Measurements from ENCODE around the gene KRTAP5-5.
"Not testable (repeated sequence)": the region's sequence is repeated elsewhere in the genome, so short reads cannot be mapped to it uniquely, and the experiment has no call there.

KRTAP5-5 gene

GRCh38 chr11:1604181-1604580 lies 25.4 kb upstream of the KRTAP5-5 start:
- no peaks in the 10 kb centered on the region for H3K36me3 ChIP-seq (ENCODE audit: insufficient read depth, low read length)
- H3K4me1 ChIP-seq (ENCODE audit: insufficient read depth, low read length, severe bottlenecking) = peaks cover 4% of the 10 kb centered on the region
- TF ChIP-seq EZH2 (IDR thresholded peaks at IDR 0.05; ENCODE audit: borderline replicate concordance, low read length) (no peak), CTCF (IDR thresholded peaks at IDR 0.05; ENCODE audit: low read length) (no peak)
- H3F3A ChIP-seq (ENCODE audit: insufficient read depth, low read length) = no peaks in the 10 kb centered on the region
- H3K9ac ChIP-seq (ENCODE audit: low read length) = no peak overlapping the region
- no peaks in the 10 kb centered on the region for H3K9me2 ChIP-seq (ENCODE audit: low read depth, low read length)
- no peak overlapping the region for H3K4me2 ChIP-seq (ENCODE audit: low read length)
- H3K27me3 ChIP-seq (ENCODE audit: insufficient read depth, low read length) = no peaks in the 10 kb centered on the region
- H3K4me3 ChIP-seq (ENCODE audit: low read depth, low read length, poor library complexity, severe bottlenecking) = no peak overlapping the region
- H4K20me1 ChIP-seq (ENCODE audit: insufficient read depth, low read length) = no peaks in the 10 kb centered on the region
- no peak overlapping the region for H3K27ac ChIP-seq (ENCODE audit: low read depth, low read length, poor library complexity, severe bottlenecking)
- no peak overlapping the region for H2AFZ ChIP-seq (ENCODE audit: low read length)
- no peaks in the 10 kb centered on the region for H3K79me2 ChIP-seq (ENCODE audit: insufficient read depth, low read length)
- H3K9me3 ChIP-seq (ENCODE audit: low read length) = no peaks in the 10 kb centered on the region

- Histone ChIP-seq H2AFZ (ENCODE audit: low read length) (no peak overlapping the region), H3K9ac (ENCODE audit: low read length) (no peak overlapping the region), H3K9me3 (ENCODE audit: low read length) (no peaks in the 10 kb centered on the region), H3K9me2 (ENCODE audit: low read depth, low read length) (no peaks in the 10 kb centered on the region), H3F3A (ENCODE audit: insufficient read depth, low read length) (no peaks in the 10 kb centered on the region), H3K27ac (ENCODE audit: low read depth, low read length, poor library complexity, severe bottlenecking) (no peak overlapping the region), H3K36me3 (ENCODE audit: insufficient read depth, low read length) (no peaks in the 10 kb centered on the region), H3K4me2 (ENCODE audit: low read length) (no peak overlapping the region), H3K4me3 (ENCODE audit: low read depth, low read length, poor library complexity, severe bottlenecking) (no peak overlapping the region), H4K20me1 (ENCODE audit: insufficient read depth, low read length) (no peaks in the 10 kb centered on the region), H3K4me1 (ENCODE audit: insufficient read depth, low read length, severe bottlenecking) (peaks cover 4% of the 10 kb centered on the region), H3K79me2 (ENCODE audit: insufficient read depth, low read length) (no peaks in the 10 kb centered on the region), H3K27me3 (ENCODE audit: insufficient read depth, low read length) (no peaks in the 10 kb centered on the region)
- TF ChIP-seq EZH2 (IDR thresholded peaks at IDR 0.05; ENCODE audit: borderline replicate concordance, low read length) = no peak
- no peak for TF ChIP-seq CTCF (IDR thresholded peaks at IDR 0.05; ENCODE audit: low read length)
Measured at GRCh38 chr11:1604711-1605110, 24.9 kb upstream of the KRTAP5-5 start.

GRCh38 chr11:1605923-1606322 lies 23.7 kb upstream of the KRTAP5-5 start:
- H3K9me3 ChIP-seq (ENCODE audit: low read length); H3K36me3 ChIP-seq (ENCODE audit: insufficient read depth, low read length); H3K27ac ChIP-seq (ENCODE audit: low read depth, low read length, poor library complexity, severe bottlenecking); H3K4me1 ChIP-seq (ENCODE audit: insufficient read depth, low read length, severe bottlenecking); H2AFZ ChIP-seq (ENCODE audit: low read length); H3K9ac ChIP-seq (ENCODE audit: low read length); H3K9me2 ChIP-seq (ENCODE audit: low read depth, low read length); H4K20me1 ChIP-seq (ENCODE audit: insufficient read depth, low read length); H3K79me2 ChIP-seq (ENCODE audit: insufficient read depth, low read length); H3F3A ChIP-seq (ENCODE audit: insufficient read depth, low read length); H3K27me3 ChIP-seq (ENCODE audit: insufficient read depth, low read length): not testable (repeated sequence)
- Histone ChIP-seq H3K4me2 (ENCODE audit: low read length) (peak overlapping the region; percentile 63), H3K4me3 (ENCODE audit: low read depth, low read length, poor library complexity, severe bottlenecking) (peak overlapping the region; percentile 33)

GRCh38 chr11:1607156-1607845 lies 22.3 kb upstream of the KRTAP5-5 start:
- not testable (repeated sequence) for H3K9me2 ChIP-seq (ENCODE audit: low read depth, low read length); H3F3A ChIP-seq (ENCODE audit: insufficient read depth, low read length); H3K79me2 ChIP-seq (ENCODE audit: insufficient read depth, low read length); H3K9me3 ChIP-seq (ENCODE audit: low read length); H4K20me1 ChIP-seq (ENCODE audit: insufficient read depth, low read length); H3K36me3 ChIP-seq (ENCODE audit: insufficient read depth, low read length); H3K9ac ChIP-seq (ENCODE audit: low read length); H3K27ac ChIP-seq (ENCODE audit: low read depth, low read length, poor library complexity, severe bottlenecking); H3K27me3 ChIP-seq (ENCODE audit: insufficient read depth, low read length); H3K4me1 ChIP-seq (ENCODE audit: insufficient read depth, low read length, severe bottlenecking); H3K4me2 ChIP-seq (ENCODE audit: low read length); H2AFZ ChIP-seq (ENCODE audit: low read length); H3K4me3 ChIP-seq (ENCODE audit: low read depth, low read length, poor library complexity, severe bottlenecking)

- not testable (repeated sequence) for H4K20me1 ChIP-seq (ENCODE audit: insufficient read depth, low read length); H3K4me1 ChIP-seq (ENCODE audit: insufficient read depth, low read length, severe bottlenecking); H3F3A ChIP-seq (ENCODE audit: insufficient read depth, low read length); H3K36me3 ChIP-seq (ENCODE audit: insufficient read depth, low read length); H3K27ac ChIP-seq (ENCODE audit: low read depth, low read length, poor library complexity, severe bottlenecking); H3K4me3 ChIP-seq (ENCODE audit: low read depth, low read length, poor library complexity, severe bottlenecking); H2AFZ ChIP-seq (ENCODE audit: low read length); H3K27me3 ChIP-seq (ENCODE audit: insufficient read depth, low read length); H3K9ac ChIP-seq (ENCODE audit: low read length); H3K4me2 ChIP-seq (ENCODE audit: low read length); H3K9me3 ChIP-seq (ENCODE audit: low read length); H3K9me2 ChIP-seq (ENCODE audit: low read depth, low read length); H3K79me2 ChIP-seq (ENCODE audit: insufficient read depth, low read length)
Measured at GRCh38 chr11:1607901-1608300, 21.7 kb upstream of the KRTAP5-5 start.

All from OCI-LY1 (cell line).